Activated CD8-positive, alpha-beta T cell treated with anti-CD3 and anti-CD28 coated beads for 36 hours (primary cell): ENCODE measurements around the gene FIGLA. TPM values are rescaled to one million over a fixed set of nuclear protein-coding genes. Genes with fewer than 3 reads are reported as not detected.

Source experiments
- ATAC-seq: fragments of 200-7000 bp; cut with Tn5 transposase; one replicate; pipeline ENCODE4 v1.10.0; 2021; ENCODE audit warnings: mild to moderate bottlenecking, moderate library complexity
- CTCF ChIA-PET: fragments of 350-600 bp; sonication (Branson Sonifier 250); formaldehyde crosslinking; loops from one replicate; lab custom pipeline; 2021; ENCODE audit warnings: antibody characterized with exemption; lab: Charles Lee
- POLR2A ChIA-PET: fragments of 350-600 bp; sonication (Branson Sonifier 250); formaldehyde crosslinking; loops from one replicate; lab custom pipeline; 2021; ENCODE audit warnings: antibody characterized with exemption; lab: Charles Lee
- DNase-seq: peaks from one replicate; pipeline ENCODE4 v3.0.0-alpha.2; 2020
- H3K27ac Mint-ChIP-seq: one replicate; pipeline ENCODE4 v1.8.0; 2021; ENCODE audit warnings: mild to moderate bottlenecking, mixed read lengths
- H3K27me3 Mint-ChIP-seq: one replicate; pipeline ENCODE4 v1.8.0; 2021; ENCODE audit warnings: mixed read lengths
- H3K36me3 Mint-ChIP-seq: one replicate; pipeline ENCODE4 v1.8.0; 2021; ENCODE audit warnings: low read depth, mixed read lengths
- H3K4me1 Mint-ChIP-seq: one replicate; pipeline ENCODE4 v1.8.0; 2021; ENCODE audit warnings: low read depth, mixed read lengths
- H3K4me3 Mint-ChIP-seq: one replicate; pipeline ENCODE4 v1.8.0; 2021; ENCODE audit warnings: mild to moderate bottlenecking, moderate library complexity, mixed read lengths
- H3K9me3 Mint-ChIP-seq: one replicate; pipeline ENCODE4 v1.8.0; 2021; ENCODE audit warnings: mixed read lengths
- intact Hi-C: fragments of 100-400 bp; cut with micrococcal nuclease; formaldehyde crosslinking; loops from one replicate; pipeline ENCODE4 v1.10.0; 2022
- total RNA-seq, 2 experiments: library from RNA; stranded (reverse); gene quantifications; one replicate each; pipeline ENCODE4 v1.2.3, GENCODE V29; 2021
- TF ChIP-seq, protein P1 (sequence below): fragments of 200-600 bp; IDR thresholded peaks from one replicate; pipeline ENCODE4 v1.8.0; 2022; ENCODE audit warnings: antibody characterized with exemption, mild to moderate bottlenecking

FIGLA gene
- total RNA-seq, 2 experiments from 2014 or later = not detected

DNA sequence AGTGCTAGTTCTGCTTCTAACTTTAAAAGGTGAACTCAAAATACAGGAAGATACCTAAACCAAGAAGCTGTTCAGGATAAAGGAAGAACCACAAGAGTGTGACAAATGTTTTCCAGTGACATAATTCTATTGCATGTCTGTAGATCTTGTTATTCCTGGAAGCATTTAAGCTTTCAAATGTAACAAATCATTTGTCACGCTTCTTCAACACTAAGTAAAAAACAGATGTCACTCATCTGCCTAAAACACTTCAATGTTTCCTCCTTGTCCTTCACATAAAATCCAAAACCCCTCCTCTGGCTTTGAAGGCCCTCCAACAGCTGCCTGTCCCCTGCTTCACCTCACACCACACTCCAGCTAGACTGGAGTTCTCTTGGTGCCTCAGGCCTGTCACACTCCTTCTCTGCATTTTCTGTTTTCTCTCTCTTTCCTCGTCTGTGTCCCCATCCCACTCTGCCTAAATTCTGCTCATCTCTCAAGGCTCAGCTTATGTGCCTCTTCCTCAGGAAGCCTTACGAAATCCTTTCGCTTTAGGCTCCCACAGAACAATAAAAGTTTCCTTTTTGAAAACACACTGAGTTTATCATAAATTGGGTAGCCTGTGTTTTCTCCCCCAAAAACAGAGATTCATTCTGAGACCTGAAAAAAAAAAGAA is 36.4 kb upstream of the FIGLA start:
- peak; percentile 64 for ATAC-seq
- TF ChIP-seq, protein P1, sequence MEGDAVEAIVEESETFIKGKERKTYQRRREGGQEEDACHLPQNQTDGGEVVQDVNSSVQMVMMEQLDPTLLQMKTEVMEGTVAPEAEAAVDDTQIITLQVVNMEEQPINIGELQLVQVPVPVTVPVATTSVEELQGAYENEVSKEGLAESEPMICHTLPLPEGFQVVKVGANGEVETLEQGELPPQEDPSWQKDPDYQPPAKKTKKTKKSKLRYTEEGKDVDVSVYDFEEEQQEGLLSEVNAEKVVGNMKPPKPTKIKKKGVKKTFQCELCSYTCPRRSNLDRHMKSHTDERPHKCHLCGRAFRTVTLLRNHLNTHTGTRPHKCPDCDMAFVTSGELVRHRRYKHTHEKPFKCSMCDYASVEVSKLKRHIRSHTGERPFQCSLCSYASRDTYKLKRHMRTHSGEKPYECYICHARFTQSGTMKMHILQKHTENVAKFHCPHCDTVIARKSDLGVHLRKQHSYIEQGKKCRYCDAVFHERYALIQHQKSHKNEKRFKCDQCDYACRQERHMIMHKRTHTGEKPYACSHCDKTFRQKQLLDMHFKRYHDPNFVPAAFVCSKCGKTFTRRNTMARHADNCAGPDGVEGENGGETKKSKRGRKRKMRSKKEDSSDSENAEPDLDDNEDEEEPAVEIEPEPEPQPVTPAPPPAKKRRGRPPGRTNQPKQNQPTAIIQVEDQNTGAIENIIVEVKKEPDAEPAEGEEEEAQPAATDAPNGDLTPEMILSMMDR = no peak
- no peak overlapping the region for H3K4me3 Mint-ChIP-seq

DNA sequence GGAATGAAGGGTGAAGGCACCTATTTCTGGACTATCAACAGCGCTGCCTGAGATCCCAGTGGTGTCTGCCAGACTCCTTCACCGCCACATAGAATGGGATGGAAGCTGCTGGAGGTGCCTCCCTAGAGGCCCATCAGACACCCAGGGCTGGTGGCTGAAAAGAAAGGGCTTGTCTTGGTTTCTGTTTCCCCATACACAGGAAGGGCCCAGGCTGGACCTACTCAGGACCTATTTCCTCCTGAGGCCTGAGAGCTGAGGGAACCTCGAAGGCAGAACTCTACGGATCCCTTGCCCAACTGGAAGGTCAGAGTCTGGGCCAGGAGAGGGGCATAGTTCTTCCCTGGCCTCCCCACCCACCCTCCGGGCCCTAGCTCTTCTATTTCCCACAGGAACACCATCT is 32.8 kb upstream of the FIGLA start:
- H3K4me3 Mint-ChIP-seq = no peak overlapping the region
- H3K4me1 Mint-ChIP-seq = peaks cover 18% of the 10 kb centered on the region

More for the DNA sequence above, 36.4 kb upstream of the FIGLA start:
- Mint-ChIP-seq H3K36me3 (no peaks in the 10 kb centered on the region), H3K27ac (peak overlapping the region; percentile 85), H3K9me3 (no peaks in the 10 kb centered on the region), H3K27me3 (no peaks in the 10 kb centered on the region), H3K4me1 (peaks cover 21% of the 10 kb centered on the region)
- intact Hi-C loops = no loop called here
- no peak for DNase-seq
- ChIA-PET POLR2A (interaction anchor here (1.5 kb wide), 1 partner anchor 22 kb away, joined by 3 read pairs; no protein-coding TSS in a partner anchor), CTCF (interaction anchor here (1.2 to 2.2 kb wide), 4 partner anchors 10 to 44 kb away, joined by 3 to 9 read pairs (median 4); no protein-coding TSS in a partner anchor)

DNA sequence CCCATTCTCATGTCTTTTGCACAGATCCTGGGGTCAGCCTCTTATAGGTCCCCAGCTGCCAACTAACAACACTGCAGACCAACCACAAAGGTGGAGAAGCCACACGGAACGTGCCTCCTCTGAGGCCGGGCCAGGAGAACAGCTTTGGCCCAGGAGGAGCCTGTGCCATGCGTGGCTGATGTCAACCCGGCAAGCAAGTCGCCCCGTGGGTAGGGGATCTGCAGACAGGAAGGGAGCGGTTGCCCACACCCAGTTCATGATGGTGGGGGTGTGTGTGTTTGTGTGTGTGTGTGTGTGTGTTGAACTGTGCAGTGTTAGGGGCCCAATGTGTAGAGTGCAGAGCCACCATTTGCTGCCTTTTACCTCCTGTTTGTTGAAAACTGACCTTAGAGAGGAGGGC is 32.4 kb upstream of the FIGLA start:
- H3K27ac Mint-ChIP-seq = no peak overlapping the region
- CTCF ChIA-PET = interaction anchor here (1.7 kb wide), 1 partner anchor 123 kb away, joined by 3 read pairs; no protein-coding TSS in a partner anchor
- peaks cover 18% of the 10 kb centered on the region for H3K4me1 Mint-ChIP-seq
- intact Hi-C loops = no loop called here
- POLR2A ChIA-PET = no interaction called here
- H3K4me3 Mint-ChIP-seq = no peak overlapping the region
- ATAC-seq = no peak
- DNase-seq = no peak
- H3K36me3 Mint-ChIP-seq = no peaks in the 10 kb centered on the region
- TF ChIP-seq, protein P1 = no peak
- H3K27me3 Mint-ChIP-seq = peaks cover 2% of the 10 kb centered on the region
- H3K9me3 Mint-ChIP-seq = no peaks in the 10 kb centered on the region

More for the DNA sequence above, 32.8 kb upstream of the FIGLA start:
- TF ChIP-seq, protein P1 = no peak
- Mint-ChIP-seq H3K27me3 (no peaks in the 10 kb centered on the region), H3K27ac (no peak overlapping the region), H3K9me3 (no peaks in the 10 kb centered on the region), H3K36me3 (no peaks in the 10 kb centered on the region)
- intact Hi-C loops = no loop called here
- DNase-seq (no peak), ATAC-seq (no peak)
- ChIA-PET CTCF (interaction anchor here (0.6 to 1.7 kb wide), 2 partner anchors 122 to 142 kb away, joined by 3 read pairs; no protein-coding TSS in a partner anchor), POLR2A (no interaction called here)

DNA sequence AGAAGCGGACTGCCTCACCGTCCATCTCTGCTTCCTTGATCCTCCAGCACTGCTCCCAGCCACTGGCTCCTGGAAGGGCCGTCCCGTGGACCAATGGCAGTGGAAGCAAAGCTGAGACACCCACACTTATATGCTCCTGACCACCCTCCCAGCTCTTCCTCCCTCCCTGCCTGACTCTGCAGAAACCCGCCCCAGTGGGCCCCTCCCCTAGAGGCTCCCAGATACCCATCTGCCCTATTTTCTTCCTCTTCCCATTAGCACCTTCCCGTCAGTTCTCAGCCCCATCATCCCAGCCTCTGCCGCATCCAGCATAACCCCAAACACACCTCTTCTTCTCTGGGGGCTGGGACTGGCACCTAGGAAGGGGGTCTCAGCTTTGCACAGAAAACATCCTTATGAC is 30.1 kb upstream of the FIGLA start, which contains the start of gene CLEC4F:
Gene CLEC4F, minus strand, starts transcription at position 101 of the 400 bp plus-strand sequence. Its CDS starts 76 bp downstream, at position 25.
- intact Hi-C loops = no loop called here
- Mint-ChIP-seq H3K4me3 (no peak within 1 kb of the TSS), H3K27me3 (peaks cover 4% of the 10 kb centered on the region), H3K36me3 (no peaks in the 10 kb centered on the region), H3K4me1 (peaks cover 7% of the 10 kb centered on the region), H3K27ac (no peak within 1 kb of the TSS), H3K9me3 (no peaks in the 10 kb centered on the region)
- CTCF ChIA-PET = no interaction called here
- ATAC-seq (no peak), DNase-seq (no peak)
- POLR2A ChIA-PET = no interaction called here
- TF ChIP-seq, protein P1 = no peak

DNA sequence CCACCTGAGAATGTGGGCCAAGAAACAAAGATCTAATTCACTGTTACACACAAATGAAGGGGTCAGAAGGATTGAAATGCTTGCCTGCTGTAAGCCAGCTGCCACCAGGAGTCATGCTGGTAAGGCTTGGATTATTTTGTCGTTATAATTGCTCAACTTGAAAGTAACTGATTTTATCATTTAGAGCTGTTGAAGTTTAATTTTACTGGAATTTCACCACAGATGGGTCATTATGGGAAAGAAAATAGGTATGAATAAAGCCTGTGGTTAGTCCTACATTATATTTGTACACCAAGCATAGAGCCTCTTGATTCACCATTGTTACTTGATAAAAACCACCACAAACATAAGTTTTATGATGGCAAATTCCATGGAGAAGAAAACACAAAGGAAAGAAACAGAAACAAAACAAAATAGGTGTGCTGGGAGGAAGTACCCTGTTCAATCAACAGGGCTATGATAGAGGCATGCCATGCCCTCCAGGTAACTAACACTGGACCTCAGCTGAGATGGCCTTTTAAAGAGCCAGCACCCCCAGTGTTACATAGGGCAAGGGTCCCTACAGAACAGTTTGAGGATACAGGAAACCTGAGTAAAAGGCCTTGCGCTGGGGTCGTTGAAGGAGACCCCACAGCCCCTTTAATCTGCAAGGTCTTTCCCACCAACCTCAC is 27.0 kb upstream of the FIGLA start:
- CTCF ChIA-PET = no interaction called here
- no peaks in the 10 kb centered on the region for H3K36me3 Mint-ChIP-seq
- POLR2A ChIA-PET = no interaction called here
- TF ChIP-seq, protein P1 = no peak
- no peak overlapping the region for H3K4me3 Mint-ChIP-seq
- no peaks in the 10 kb centered on the region for H3K9me3 Mint-ChIP-seq
- H3K27ac Mint-ChIP-seq = no peak overlapping the region
- DNase-seq (no peak), ATAC-seq (no peak)
- no peaks in the 10 kb centered on the region for H3K4me1 Mint-ChIP-seq
- intact Hi-C loops = no loop called here
- peaks cover 4% of the 10 kb centered on the region for H3K27me3 Mint-ChIP-seq
